Panc1 (cell line): ENCODE measurements around the gene ZNF678.

Experiments used
- CTCF ChIP-seq: fragments of 450-650 bp; IDR thresholded peaks from 2 replicates; pipeline ENCODE4 v1.5.1; 2017; ENCODE audit warnings: mild to moderate bottlenecking
- POLR2AphosphoS5 ChIP-seq: IDR thresholded peaks from 2 replicates; pipeline ENCODE4 v1.6.1; 2012; ENCODE audit warnings: mild to moderate bottlenecking, low read depth, low read length, moderate library complexity
- REST ChIP-seq, 2 experiments: IDR thresholded peaks; 2 replicates each; pipeline ENCODE4 v1.6.1; 2011 to 2012; ENCODE audit warnings: low read depth in 2 of 2, control low read depth in 1 of 2, low read length in 1 of 2, mild to moderate bottlenecking in 1 of 2, moderate library complexity in 1 of 2; ENCODE audit not compliant: insufficient read depth in 1 of 2
- SIN3A ChIP-seq: IDR thresholded peaks from 2 replicates; pipeline ENCODE4 v1.6.1; 2012; ENCODE audit warnings: low read depth, mild to moderate bottlenecking, low read length, moderate library complexity, borderline replicate concordance; ENCODE audit not compliant: insufficient read depth
- TCF7L2 ChIP-seq: IDR thresholded peaks from 2 replicates; pipeline ENCODE4 v1.6.1; 2011; ENCODE audit warnings: mild to moderate bottlenecking, low read depth, low read length, inconsistent platforms

GRCh38 chr1:227558732-227559262 is 4.6 kb upstream of the ZNF678 start:
- TF ChIP-seq CTCF = no peak
- no peak for TF ChIP-seq TCF7L2
- no peak for TF ChIP-seq POLR2AphosphoS5
- no peak for TF ChIP-seq REST (IDR thresholded peaks at IDR 0.05; ENCODE audit: insufficient read depth in 1 of 2, low read depth in 2 of 2, low read length in 1 of 2)
- no peak for TF ChIP-seq SIN3A
